GM20000 (cell line): Measurements from ENCODE around the gene HAUS8.
"Not testable (repeated sequence)": the region's sequence is repeated elsewhere in the genome, so short reads cannot be mapped to it uniquely, and the experiment has no call there.

Experiments
- DNase-seq: peaks from one replicate; pipeline ENCODE4 v3.0.0; 2012; ENCODE audit warnings: low spot score
- TF ChIP-seq, protein P1 (sequence below): IDR thresholded peaks from 2 replicates; pipeline ENCODE4 v1.5.1; 2012; ENCODE audit warnings: mild to moderate bottlenecking, control low read depth; ENCODE audit errors: extremely low read depth, missing control alignments

The HAUS8 gene

DNA sequence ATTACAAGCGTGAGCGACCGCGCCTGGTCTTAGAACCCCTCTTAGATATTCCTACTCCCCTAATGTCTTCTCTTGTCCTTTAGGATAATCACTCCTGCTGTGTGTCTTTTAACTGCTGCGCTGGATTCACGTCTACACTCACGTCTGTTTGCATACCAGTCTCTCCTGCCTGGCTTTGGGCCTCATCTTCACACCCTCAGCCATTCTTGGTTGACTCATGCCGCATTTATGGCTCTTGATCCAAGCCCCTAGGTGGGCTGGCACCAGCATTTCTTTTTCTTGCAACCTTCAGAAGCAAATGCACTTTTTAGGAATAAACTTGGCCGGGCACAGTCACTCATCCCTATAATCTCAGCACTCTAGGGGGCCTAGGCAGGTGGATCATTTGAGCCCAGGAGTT lies 23.1 kb upstream of the HAUS8 start:
- DNase-seq, result no peak
- TF ChIP-seq, protein P1, sequence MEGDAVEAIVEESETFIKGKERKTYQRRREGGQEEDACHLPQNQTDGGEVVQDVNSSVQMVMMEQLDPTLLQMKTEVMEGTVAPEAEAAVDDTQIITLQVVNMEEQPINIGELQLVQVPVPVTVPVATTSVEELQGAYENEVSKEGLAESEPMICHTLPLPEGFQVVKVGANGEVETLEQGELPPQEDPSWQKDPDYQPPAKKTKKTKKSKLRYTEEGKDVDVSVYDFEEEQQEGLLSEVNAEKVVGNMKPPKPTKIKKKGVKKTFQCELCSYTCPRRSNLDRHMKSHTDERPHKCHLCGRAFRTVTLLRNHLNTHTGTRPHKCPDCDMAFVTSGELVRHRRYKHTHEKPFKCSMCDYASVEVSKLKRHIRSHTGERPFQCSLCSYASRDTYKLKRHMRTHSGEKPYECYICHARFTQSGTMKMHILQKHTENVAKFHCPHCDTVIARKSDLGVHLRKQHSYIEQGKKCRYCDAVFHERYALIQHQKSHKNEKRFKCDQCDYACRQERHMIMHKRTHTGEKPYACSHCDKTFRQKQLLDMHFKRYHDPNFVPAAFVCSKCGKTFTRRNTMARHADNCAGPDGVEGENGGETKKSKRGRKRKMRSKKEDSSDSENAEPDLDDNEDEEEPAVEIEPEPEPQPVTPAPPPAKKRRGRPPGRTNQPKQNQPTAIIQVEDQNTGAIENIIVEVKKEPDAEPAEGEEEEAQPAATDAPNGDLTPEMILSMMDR, result no peak

- TF ChIP-seq, protein P1, result no peak
- no peak for DNase-seq
These were observed 22.4 kb upstream of the HAUS8 start for GRCh38 chr19:17097593-17098126.

DNA sequence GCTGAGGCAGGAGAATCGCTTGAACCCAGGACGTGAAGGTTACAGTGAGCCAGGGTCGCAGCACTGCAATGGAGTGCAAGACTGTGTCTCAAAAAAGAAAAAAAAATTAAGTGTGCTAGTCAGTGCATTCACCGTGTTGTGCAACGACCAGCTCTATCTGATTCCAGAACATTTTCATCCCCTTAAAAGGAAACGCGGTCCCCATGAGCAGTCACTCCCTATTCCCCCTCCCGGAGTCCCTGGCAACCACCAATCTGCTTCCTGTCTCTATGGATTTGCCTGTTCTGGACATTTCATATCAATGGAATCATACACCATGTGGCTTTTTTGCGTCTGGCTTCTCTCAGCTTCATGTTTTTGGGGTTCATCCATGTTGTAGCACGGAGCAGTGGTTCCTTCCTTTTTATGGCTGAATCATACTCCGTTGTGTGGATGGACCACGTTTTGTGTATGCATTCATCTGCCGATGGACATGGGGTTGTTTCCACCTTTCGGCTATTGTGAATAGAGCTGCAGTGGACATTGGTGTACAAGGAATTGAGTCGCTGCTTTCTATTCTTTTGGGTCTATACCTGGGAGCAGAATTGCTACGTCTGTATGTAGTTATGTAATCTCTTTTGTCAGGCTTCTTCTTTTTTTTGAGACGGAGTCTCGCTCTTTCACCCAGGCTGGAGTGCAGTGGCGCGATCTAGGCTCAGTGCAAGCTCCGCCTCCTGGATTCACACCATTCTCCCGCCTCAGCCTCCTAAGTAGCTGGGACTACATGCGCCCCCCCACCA lies 20.1 kb upstream of the HAUS8 start:
- TF ChIP-seq, protein P1, result no peak
- DNase-seq, result no peak

DNA sequence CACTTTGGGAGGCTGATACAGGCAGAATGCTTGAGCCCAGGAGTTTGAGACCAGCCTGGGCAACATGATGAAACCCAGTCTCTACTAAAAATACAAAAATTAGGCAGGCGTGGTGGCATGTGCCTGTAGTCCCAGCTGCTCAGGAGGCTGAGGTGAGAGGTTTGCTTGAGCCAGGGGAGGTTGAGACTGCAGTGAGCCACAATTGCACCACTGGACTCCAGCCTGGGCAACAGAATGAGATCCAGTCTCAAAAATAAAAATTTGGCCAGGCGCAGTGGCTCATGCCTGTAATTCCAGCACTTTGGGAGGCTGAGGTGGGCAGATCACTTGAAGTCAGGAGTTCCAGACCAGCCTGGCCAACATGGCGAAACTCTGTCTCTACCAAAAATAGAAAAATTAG lies 19.4 kb upstream of the HAUS8 start:
- DNase-seq, result not testable (repeated sequence)

DNA sequence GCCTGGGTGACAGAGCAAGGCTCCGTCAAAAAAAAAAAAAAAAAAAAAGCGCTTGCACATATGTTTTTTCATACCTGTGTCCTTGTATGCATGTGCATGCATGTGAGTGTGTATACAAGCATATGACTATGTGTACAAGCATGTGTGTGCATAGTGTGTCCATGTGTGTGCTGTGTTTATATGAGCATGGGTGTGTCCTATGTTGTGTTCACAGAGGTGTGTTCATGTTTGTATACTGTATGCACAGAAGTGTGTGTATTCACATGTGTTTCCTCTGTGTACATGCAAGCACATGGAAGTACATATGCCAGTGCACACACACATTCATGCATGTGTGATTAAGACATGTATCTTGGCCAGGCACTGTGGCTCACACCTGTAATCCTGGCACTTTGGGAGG lies 17.4 kb upstream of the HAUS8 start:
- DNase-seq, result no peak
- TF ChIP-seq, protein P1, result no peak

DNA sequence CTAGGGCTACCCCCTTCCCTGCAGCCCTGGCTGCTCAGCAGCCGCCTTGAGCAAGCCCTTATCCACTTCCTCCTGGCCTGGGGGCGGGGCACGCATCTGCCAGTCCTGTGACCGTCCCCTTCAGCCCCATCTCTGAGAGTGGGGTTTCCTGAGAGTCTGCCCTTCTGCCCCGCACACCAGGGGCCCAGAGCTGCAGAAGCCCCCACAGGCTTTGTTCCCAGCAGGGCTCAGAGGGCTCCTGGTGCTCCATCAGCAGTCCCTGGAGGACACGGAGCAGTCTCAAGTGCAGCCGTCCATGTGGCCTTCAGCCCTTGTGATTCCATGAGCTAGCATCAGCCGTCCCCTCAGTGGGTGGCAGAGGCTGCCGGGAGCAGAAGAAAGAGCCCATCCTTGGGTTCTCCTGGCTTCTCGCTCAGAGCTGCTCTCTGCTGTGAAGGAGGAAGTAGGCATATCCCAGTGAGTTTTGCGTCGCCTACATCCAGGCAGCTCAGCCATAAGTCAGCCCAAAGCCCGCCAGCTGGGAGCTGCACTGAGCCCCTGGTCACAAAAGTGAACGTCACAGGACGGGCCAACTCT lies 16.6 kb upstream of the HAUS8 start:
- TF ChIP-seq, protein P1, result no peak
- DNase-seq, result peak; percentile 60

DNA sequence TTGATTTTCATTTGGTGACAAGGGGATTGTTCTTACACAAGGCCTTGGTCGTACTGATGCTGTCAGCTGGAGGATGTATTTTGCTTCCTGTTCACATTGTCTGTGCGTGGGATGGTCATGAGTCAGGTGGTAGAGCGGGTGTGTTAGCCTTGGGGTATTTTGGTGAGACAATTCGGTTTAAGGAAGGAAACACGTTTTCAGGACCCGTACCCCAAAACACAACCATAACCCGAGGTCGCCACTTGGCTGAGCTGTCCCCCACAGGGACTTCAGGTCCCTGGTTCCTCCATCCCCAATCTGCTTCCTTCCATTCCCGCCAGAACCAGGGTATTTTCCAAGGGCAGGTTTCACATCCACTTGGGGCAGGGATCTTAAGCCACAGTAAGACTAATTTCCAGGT lies 15.3 kb upstream of the HAUS8 start:
- DNase-seq, result peak; percentile 70
- TF ChIP-seq, protein P1, result no peak
